Stimulated activated CD8-positive, alpha-beta memory T cell treated with anti-CD3 and anti-CD28 coated beads, Interleukin-4, amount 100 ng/mL, for 4 hours (primary cell): Measurements from ENCODE around the gene PRKAG2.

ENCODE experiments used
- DNase-seq, 2 donors: peaks; one replicate each; pipeline ENCODE4 v3.0.0-alpha.2; 2020; ENCODE audit warnings: low read depth in 2 of 2, low spot score in 1 of 2

Gene PRKAG2

DNA sequence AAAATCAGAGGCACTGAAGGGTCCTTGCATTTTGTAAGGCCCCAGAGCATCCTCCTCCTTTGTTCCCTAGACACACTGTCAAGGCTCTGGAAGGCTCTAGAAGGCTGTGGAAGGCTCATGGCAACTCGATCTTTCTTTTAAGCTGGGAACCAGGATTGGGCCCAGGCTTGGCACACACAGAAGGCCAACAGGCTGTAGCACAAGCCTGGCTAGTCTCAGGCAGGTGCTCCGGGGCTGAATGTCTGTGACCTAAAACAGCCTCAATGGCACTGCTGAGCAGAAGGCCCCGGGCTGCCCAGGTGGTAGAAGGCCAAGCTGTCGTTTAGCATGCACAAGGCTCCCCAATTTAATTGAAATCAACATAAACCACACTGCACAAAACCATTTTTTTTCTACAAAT, 55.7 kb downstream of the PRKAG2 start:
- DNase-seq: no peak

GRCh38 chr7:151820491-151821105, 56.3 kb downstream of the PRKAG2 start:
- no peak for DNase-seq

GRCh38 chr7:151819866-151820265, 57.0 kb downstream of the PRKAG2 start:
- DNase-seq: no peak

- no peak for DNase-seq
Observed at GRCh38 chr7:151818674-151819519, 58.0 kb downstream of the PRKAG2 start.

DNA sequence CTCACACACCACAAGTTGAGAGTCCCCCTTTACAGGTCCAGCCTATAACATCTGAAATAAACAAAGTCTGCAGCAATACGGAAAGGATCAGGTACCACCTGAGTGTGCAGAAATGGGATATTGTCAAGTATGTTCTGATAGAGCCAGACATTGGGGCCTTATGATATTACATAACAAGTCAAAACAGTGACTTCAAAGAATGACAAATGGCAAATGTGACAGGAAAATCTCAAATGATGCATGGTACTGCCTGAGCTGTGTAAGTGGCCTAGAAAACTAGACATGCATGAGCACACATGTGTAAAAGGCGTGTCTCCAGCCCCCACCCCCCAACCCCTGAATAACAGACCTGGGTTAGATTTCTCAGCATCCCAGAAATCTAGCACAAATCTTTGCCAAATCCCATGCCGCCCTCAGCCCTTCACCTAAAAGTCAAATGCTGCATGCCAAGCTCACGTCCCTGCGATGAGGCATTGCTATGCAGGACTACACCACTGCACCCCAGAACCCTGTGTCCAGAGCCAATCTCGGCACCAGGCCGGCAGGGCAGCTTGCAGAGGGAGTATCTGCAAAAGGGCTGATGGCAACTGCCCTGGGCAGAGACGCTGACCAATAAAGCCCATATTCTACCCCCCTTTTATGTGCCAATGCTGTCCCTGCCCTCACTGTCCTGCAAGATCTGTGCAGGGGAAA, 58.8 kb downstream of the PRKAG2 start:
- DNase-seq: no peak

DNA sequence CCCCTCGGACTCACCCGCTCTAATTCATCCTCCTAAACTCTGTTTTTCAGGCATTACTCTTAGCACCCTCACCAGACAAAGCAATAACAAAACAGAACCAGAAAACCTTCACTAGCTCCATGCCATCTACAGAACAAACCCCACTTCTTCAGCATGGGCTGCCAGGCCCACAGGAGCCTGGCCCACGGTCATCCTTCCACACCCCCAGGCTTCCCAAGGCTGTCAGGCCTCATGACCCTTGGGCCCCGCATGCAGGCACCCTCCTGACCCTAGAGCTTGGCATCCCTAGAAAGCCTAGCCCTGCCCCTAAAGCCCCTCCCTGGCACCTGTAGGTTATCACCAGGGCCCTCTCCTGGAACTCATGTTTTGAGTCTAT, 59.6 kb downstream of the PRKAG2 start:
- DNase-seq: no peak

- no peak for DNase-seq
Observed at GRCh38 chr7:151816562-151817314, 60.2 kb downstream of the PRKAG2 start.

DNA sequence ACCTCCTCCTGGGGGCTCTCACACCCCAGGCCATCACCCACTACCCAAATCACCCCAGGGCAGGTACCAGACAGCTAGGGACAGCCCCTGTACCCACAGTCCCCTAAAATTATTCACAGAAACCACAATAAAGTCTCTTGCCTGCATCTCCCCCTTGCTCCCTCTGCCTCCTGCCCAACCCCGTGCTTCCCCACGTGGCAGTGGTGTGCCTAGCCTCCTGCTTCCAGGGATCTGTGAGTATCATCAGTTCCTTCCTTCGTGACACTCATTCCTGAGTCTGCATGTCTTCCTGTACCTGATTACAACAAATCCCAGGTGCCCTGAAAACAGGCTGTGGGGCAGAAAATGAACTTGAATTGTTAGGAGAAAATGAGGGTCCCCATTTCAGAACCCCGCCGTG, 61.5 kb downstream of the PRKAG2 start:
- DNase-seq: no peak

GRCh38 chr7:151814400-151815009, 62.4 kb downstream of the PRKAG2 start:
- no peak for DNase-seq

DNA sequence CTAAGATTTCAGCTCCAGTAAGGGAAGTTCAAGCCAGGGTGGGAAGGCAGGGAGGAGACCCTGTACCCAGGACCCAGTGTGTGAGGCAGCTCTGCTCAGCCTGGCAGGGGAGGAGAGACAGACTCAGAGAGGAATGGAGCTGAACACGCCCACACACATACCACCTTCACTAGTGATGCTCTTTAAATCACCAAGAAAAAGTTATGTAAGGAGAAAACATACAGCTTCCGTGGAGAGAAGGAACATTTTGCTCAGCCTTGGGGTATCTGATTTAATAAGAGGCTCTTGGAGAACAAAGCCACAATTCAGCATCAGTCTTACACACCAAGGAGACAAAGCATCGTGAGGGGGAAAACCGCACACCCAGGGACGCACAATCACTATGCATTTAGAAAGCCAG, 62.9 kb downstream of the PRKAG2 start:
- no peak for DNase-seq

DNA sequence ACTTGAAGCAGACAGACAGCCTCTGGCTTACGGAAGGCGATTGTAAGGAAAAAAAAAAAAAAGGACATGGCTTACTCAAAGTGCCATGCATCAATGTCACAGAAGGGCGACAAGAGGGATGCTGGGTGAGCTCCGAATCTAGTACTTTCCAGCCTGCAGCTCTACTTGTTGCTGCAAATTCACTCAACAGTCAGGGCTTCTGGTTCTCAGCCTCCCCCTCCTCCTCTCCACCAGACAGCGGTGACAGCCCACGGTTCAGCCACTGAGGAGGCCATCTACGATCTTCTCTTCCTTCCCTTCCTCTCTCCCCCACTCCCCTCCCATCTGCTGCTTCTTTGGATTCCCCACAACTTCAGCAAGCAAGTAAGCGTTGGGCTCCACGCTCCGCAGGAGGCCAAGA, 63.5 kb downstream of the PRKAG2 start:
- DNase-seq: no peak

DNA sequence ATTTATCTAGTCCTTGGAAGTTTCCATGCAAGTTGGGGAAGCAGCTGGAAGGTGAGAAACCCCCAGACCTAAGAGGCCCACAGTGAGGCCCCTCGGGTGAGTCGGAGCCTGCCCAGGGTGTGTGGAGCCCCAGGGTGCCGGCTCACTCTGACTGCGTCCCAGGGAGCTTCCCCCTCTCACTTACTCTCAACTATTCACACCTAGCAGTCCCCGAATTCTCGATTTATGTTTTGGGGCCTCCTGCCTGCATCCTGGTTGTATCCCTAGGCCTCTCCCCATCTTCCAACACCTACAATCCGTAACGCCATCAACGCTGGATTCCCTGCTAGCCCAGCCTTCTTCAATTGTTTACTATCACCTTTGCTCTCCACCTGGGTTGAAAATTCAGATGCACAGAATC, 63.9 kb downstream of the PRKAG2 start:
- DNase-seq: no peak

DNA sequence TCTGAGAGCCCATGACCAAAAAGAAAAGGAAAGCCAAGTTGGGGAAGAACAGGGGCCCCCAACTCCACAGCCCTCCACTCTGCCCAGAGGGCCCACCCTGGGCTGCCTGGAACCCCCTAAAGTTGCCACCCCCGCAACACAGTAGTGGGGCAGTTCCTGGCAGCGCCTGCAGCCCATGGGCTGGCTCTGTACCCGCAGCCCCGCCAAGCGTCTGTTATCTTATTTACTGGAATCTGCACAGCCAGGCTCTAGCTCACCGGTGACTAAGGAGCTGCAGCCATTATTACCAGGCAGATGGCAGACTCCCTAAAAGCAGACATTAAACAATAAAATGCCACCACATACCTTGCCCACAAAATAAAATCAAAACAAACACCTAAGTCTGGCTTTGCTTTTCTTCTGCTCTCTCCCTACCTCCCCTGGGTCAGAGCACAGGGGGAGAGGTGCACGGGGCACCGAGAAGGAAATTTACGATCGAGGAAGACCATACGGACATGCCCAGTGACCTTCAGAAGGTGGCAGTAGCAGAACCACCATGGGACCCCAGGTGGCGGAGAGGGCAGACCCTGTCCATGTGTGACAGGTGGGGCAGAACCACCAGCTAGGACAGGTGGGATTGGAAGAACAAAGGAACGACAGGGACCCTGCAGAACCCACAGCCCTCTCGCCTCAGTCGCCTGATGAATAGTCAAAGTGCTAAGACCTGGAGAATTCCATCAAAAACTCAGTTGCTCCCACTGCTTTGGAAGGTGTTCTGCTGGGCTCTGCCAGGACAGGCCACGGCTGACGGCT, 66.3 kb downstream of the PRKAG2 start:
- DNase-seq: no peak

DNA sequence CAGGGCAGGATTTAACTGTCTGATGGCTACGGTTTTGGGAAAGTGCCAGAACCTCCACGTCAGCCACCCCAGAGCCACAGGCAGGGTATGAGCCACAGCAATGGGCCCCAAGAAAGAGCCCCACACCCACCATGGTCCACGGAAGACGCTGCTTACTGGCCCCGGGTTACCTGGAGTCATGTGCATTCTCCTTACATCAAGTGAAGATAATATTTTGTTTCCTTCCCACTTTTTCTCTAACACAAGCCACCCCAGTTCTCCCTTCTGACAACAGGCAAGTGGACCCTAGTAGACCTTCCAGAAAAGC, 67.1 kb downstream of the PRKAG2 start:
- DNase-seq: no peak

DNA sequence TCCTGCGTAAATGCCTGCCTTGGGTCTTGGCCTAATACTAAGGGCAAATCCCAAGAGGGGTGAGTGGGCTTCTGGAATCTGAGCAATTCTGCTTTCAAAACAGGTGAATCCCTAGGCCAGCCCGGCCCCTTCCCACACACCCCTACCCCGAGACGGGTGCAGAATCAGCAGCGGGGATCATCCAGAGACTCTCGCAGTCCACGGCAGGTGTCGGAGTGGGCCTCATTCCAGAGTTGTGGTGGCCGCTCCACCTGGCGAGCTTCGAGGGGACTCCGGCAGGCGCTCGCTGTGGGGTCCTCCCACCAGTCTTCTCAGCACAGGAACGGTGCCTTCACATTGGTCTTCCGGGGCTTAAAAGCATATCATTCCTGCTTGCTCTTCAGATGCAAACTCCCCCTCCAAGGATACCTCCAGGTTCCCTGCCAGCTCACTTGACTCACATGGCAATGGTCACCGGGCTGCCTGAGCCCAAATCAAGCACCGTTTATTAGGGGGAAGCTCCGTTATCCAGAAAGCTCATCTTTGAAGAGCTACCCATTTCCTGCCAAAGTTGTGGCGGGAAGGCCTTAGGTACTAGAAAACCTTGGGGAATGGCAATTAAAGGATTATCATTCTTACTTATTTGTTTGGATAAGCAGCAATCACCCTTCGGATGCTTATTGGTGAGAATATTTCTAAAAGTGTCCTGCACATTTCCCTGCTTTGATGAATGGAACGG, 67.6 kb downstream of the PRKAG2 start:
- no peak for DNase-seq

DNA sequence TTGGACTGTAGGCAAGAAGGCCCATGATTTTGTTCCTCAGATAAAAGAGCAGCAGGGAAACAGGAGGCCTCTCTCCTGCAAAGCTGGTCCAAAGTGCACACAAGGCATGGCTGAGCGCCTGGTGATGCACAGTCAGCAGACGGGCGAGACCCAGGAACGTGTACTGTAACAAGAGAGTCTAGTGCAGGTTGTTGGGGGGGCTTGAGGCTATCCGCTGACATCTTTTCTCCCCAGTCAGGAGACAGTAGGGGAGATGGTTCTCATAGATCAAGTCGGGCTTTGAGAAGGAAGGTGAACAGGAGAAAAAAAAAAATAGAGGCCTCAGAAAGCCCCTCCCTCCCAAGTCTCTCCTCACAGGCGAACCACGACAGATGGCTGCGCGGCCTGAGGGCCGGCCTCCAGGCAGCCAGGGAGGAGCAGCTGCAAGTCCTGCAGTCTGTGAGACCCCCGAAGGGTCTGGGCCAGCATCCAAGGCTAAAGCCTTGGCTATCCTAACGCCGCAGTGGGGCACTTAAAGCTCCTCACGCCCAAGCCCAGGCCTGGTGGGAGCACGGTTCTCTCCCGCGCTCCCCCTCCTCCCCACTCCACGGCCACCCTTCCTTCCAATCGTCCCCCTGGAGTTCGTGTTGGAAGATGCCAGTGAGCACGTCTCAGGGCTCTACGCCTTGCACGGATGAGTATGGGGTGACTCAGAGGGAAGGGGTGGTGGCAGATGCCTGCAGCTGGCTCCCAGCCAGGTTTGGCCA, 68.3 kb downstream of the PRKAG2 start:
- DNase-seq: no peak

DNA sequence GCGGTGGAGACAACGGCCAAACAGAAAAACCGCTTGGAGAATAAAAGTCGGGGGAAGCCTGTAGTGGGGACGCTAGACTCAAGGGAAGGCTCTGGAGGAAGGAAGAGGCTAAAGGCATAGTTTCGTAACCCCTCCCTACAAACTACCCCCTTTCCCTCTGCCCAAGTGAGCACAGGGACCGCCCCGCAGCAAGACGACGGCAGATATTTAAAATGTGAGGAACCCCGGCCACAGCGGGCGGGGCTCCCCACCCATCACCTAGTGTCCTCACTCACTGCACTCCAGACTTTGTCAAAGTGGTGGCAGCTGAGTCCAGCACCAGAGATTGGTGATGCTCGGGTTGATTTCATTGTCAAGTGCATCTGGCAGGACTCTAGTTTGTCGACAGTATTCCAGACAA, 69.1 kb downstream of the PRKAG2 start:
- no peak for DNase-seq

DNA sequence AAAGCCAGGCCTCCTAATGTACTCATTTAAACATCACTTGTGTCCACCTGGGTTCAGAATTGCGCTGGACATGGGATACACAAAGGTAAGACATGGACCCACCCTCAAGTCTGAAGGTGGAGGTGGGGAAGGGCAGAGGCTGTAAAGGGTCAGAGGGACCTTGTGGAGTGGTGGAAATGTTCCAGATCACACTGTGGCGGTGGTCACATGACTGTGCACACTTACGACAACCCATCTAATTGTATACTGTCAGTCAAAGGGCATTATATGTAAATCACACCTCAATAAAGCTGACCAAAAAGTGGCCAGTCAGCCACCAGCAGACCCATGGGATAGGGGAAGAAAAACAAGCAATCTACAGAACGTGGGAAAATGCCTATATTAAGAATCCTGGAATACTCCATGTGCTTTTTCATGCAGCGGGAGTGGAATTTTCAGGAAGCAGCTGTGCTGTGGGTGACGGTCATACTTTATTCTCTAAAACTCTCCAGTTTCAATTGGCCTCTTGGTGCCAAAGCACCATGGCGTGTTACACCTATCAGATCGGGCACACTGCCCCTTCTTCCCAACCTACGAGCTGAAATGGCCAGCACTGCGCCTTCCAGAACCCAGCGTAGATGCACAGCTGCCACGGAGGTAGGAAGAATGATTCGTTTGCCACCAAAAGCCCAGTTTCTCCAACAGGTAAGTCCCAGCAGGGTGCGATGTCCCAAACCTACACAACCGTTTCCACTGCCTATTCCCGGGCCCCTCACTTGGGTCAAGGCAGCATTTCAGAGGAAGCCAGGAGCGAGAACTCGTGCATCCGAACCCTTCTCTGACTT, 69.8 kb downstream of the PRKAG2 start:
- DNase-seq: no peak
